GM12872 (cell line): ENCODE results near the gene WIZ.

ENCODE experiments used
- TF ChIP-seq, protein P1 (sequence below): IDR thresholded peaks from 3 replicates; pipeline ENCODE4 v1.5.1; 2011; ENCODE audit warnings: low read depth, mild to moderate bottlenecking, low read length, moderate library complexity; ENCODE audit not compliant: insufficient read depth

WIZ gene

DNA sequence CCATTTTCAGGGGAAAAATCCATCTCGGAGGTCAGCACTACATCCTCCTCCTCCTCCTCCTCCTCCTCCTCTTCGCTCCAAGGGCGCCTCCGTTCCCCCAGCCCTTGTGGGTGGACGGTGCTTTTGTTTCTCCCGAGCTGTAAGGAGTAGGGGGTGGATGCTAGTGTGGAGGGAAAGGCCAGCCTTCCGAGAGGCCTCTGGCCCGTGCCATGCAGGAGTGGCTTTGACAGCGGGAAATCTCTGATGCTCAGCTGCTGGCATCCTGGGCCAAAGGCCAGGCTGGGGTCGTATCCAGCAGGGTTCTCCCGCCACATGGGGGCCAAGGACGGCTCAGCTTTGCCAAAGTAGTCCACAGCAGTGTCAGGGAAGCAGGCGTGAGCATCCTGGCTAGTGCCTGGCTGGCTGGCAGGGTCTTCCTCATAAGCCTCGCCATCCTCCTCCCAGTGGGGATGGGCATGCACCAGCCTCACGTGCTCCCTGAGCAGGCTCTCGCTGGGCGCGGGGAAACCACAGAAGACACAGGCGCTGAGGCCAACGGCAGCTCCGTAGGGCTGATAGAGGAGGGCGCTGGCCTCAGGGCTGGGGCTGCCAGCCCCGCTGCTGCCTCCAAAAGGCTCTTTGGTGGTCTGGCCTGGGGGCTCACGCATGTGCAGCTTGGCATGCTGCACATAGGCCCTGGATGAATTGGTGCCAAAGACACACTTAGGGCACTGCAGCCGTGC is 10.5 kb downstream of the WIZ start:
- TF ChIP-seq, protein P1, sequence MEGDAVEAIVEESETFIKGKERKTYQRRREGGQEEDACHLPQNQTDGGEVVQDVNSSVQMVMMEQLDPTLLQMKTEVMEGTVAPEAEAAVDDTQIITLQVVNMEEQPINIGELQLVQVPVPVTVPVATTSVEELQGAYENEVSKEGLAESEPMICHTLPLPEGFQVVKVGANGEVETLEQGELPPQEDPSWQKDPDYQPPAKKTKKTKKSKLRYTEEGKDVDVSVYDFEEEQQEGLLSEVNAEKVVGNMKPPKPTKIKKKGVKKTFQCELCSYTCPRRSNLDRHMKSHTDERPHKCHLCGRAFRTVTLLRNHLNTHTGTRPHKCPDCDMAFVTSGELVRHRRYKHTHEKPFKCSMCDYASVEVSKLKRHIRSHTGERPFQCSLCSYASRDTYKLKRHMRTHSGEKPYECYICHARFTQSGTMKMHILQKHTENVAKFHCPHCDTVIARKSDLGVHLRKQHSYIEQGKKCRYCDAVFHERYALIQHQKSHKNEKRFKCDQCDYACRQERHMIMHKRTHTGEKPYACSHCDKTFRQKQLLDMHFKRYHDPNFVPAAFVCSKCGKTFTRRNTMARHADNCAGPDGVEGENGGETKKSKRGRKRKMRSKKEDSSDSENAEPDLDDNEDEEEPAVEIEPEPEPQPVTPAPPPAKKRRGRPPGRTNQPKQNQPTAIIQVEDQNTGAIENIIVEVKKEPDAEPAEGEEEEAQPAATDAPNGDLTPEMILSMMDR = no peak

DNA sequence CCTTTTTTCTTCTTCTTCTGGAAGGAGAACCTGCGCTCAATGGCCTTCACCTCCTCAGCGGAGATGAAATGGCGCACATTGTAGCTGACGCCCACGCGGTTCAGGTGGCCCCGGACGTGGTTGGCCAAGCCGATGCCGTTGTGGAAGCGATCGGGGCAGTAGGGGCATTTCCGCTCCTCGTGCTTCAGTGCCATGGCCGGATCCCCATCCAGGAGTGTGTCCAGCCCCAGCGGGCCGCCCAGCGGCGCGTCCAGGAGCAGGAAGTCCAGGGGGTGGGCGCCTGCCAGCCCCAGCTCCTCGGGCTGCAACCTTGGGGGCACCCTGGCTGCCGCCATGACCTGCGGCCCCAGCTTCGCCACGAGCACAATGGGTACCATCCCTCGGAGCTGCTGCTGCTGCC is 11.2 kb downstream of the WIZ start:
- TF ChIP-seq, protein P1 = no peak

DNA sequence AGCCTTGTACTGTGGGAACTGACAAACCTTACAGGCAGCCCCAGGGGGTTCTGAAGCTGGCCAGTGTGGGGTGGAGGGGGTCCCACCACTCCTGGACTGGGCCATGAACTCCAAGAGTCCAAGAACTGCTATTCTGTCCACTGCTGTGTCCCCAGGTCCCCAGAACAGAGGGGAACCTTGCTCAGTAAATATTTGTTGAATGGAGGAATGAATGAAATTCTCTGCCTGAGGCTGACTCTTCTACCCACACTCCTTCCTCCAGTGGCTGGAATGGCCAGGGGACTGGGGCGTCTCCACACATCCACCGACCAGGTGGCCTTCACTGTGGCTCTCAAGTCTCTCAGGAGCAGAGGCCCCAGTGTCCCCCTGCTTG is 11.6 kb downstream of the WIZ start:
- TF ChIP-seq, protein P1 = no peak

DNA sequence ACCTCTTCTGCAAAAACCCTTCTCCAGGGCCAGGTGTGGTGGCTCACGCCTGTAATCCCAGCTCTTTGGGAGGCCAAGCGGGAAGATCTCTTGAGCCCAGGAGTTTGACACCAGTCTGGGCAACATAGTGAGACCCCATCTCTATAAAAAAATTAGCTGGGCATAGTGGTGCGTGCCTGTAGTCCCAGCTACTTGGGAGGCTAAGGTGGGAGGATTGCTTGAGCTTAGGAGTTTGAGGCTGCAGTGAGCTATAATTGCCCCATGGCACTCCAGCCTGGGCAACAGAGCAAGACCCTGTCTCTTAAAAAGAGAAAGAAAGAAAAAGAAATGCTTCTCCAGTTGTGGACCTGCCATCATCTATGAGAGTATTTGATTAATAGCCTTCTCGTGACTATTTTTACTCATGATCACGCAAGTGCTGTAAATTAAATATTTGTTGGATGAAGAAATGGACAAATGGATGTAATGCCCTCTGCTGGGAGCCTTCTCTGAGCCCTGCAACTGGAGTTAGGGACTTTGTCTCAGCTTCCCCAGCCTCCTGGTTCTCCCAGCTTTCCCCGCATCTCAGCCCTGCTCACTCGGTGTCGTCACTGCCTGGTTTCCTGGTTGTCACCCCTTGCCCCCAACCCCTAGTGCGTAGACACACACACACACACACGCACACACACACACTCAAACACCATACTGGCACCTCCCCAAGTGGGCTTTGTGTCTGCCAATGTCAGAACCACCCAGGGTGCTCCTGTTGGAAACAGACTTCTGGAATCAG is 12.2 kb downstream of the WIZ start:
- TF ChIP-seq, protein P1 = no peak

DNA sequence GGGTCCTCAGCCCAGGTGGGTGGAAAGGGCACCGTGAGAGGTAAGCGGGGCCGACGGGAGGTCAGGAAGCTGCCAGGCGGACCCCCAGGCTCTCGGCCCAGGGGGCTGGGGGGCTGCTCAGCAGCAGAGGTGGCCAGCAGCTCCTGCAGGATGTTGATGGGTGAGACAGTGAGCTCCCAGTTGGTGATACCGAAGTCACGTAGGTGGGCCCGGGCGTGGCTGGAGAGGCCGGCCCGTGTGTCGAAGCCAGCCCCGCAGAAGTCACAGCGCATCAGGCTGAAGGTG is 13.0 kb downstream of the WIZ start:
- TF ChIP-seq, protein P1 = no peak

DNA sequence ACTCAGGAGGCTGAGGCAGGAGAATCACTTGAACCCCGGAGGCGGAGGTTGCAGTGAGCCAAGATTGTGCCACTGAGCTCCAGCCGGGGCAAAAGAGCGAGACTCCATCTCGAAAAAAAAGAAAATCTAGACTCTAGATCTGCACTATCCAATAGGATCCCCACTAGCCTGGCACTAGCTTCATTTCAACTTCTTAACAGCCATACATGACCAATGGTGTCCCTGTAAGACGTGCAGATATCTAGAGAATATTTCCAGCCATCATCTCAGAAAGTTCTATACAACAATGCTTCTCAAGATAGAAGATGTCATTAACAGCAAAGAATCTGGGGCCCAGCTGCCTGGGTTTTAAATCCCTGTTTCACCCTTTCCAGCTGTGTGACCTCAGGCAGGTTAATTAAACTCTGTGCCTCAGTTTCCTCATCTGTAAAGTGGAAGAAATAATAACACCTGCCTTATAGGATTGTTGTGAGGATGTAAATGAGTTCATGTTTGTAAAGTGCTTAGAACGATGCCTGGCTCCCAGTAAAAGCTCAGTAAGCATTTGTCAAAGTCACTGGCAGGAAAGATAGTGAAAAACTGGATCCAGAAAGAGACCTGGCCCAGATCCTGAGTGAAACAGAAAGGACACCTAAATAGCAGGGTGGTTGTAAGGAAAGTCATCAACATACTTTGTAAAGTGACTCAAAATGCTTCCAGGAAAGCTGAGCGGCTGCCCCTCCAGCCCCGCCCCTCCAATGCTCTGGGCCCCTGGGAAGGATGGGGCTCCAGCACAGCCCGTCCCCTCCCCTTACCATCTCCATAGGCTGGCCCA is 13.5 kb downstream of the WIZ start:
- TF ChIP-seq, protein P1 = no peak

DNA sequence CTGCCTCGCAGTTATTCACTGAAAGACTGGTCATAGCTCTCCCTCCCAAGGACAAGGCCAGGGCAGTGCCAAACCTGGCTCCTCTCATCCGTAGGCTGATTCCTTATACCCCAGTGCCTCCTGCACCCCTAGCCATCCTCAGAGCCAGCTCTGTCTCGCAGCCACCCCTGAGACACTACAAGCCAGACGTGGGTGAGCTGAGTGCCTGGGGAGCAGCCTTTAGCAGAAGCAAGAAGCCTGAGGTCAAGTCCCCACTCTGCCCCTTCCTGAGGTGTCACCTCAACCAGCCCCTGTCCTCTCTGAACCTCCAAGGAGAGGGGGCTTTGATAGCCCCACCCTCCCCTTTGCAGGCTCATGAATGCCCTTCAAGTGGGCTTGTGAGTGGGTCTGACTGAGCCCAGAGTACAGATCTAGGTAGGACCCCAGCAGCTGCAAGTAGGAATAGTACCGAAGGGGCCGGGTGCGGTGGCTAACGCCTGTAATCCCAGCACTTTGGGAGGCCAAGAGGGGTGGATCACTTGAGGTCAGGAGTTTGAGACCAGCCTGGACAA is 16.2 kb downstream of the WIZ start:
- TF ChIP-seq, protein P1 = no peak
